NCI-H460 (cell line): ENCODE results near the gene TCIRG1. TPM values are rescaled to one million over a fixed set of nuclear protein-coding genes. Genes with fewer than 3 reads are reported as not detected.

ENCODE experiments used
- DNase-seq: peaks from one replicate; pipeline ENCODE4 v3.0.0-alpha.2; 2016; ENCODE audit warnings: low read depth; ENCODE audit errors: extremely low read depth
- total RNA-seq: library from RNA; depleted of rRNA; stranded (reverse); fragments of >200 nt; shearing (Covaris generic); gene quantifications from 2 replicates; pipeline ENCODE4 v1.2.3, GENCODE V29; 2014

The TCIRG1 gene
- total RNA-seq, 1 experiment from 2014 or later: 43.1 TPM

- no peak for DNase-seq
These were observed 10.1 kb downstream of the TCIRG1 start for GRCh38 chr11:68048681-68049508.

GRCh38 chr11:68049509-68050370 lies 10.9 kb downstream of the TCIRG1 start:
- no peak for DNase-seq

GRCh38 chr11:68050371-68050841 lies 11.6 kb downstream of the TCIRG1 start:
- no peak for DNase-seq

GRCh38 chr11:68051191-68052136 lies 12.6 kb downstream of the TCIRG1 start:
- DNase-seq: no peak

GRCh38 chr11:68052137-68052873 lies 13.5 kb downstream of the TCIRG1 start:
- DNase-seq: no peak

GRCh38 chr11:68053117-68053516 lies 14.3 kb downstream of the TCIRG1 start:
- DNase-seq: no peak

GRCh38 chr11:68053981-68054812 lies 15.4 kb downstream of the TCIRG1 start:
- no peak for DNase-seq

- DNase-seq: no peak
These were observed 17.8 kb downstream of the TCIRG1 start for GRCh38 chr11:68056317-68057285.

GRCh38 chr11:68057807-68058206 lies 19.0 kb downstream of the TCIRG1 start:
- DNase-seq: no peak

- DNase-seq: no peak
These were observed 22.7 kb downstream of the TCIRG1 start for GRCh38 chr11:68061508-68061907.

- no peak for DNase-seq
These were observed 26.1 kb downstream of the TCIRG1 start for GRCh38 chr11:68064926-68065325.

- DNase-seq: no peak
These were observed 27.0 kb downstream of the TCIRG1 start for GRCh38 chr11:68065841-68066240.

GRCh38 chr11:68066742-68067141 lies 27.9 kb downstream of the TCIRG1 start:
- DNase-seq: no peak

- no peak for DNase-seq
These were observed 29.2 kb downstream of the TCIRG1 start for GRCh38 chr11:68067991-68068390.

- no peak for DNase-seq
These were observed 32.6 kb downstream of the TCIRG1 start for GRCh38 chr11:68071281-68072048.

GRCh38 chr11:68074584-68075352 lies 35.9 kb downstream of the TCIRG1 start:
- DNase-seq: no peak
